Adrenal gland (tissue), 5 donors: ENCODE measurements around the gene THAP9.

Experiments
- CTCF ChIP-seq, 6 experiments: fragments of 450-650 bp in 4 of 6; fragments of 200-600 bp in 2 of 6; sonication (generic) in 1 of 6; IDR thresholded peaks; 1 replicate in 5 of 6; 2 replicates in 1 of 6; pipeline versions ENCODE4 v1.5.1 to v1.8.0; 2016 to 2021; ENCODE audit warnings: antibody characterized with exemption in 6 of 6, mild to moderate bottlenecking in 2 of 6, moderate library complexity in 1 of 6
- POLR2A ChIP-seq, 2 donors: fragments of 450-650 bp; IDR thresholded peaks; one replicate each; pipeline ENCODE4 v1.6.1; 2017; ENCODE audit warnings: antibody characterized with exemption in 2 of 2, mild to moderate bottlenecking in 2 of 2, moderate library complexity in 1 of 2
- donor health status: DM: no; HTN: no; CAD: no.

- no peak for TF ChIP-seq POLR2A (IDR thresholded peaks at IDR 0.05)
- TF ChIP-seq CTCF (IDR thresholded peaks at IDR 0.05) = no peak
Measured at GRCh38 chr4:82957045-82957444, 56.5 kb downstream of the THAP9 start.
